CD14-positive monocyte (primary cell): Measurements from ENCODE around the gene PRKN. TPM values are rescaled to one million over a fixed set of nuclear protein-coding genes. Genes with fewer than 3 reads are reported as not detected.

Experiments
- DNase-seq, 3 donors: peaks; one replicate each; pipeline ENCODE4 v3.0.0-alpha.2; 2011 to 2022
- H2AFZ ChIP-seq: 2 replicates; pipeline ENCODE4 v1.6.0; 2012; ENCODE audit warnings: mild to moderate bottlenecking, low read depth, low read length, inconsistent platforms; ENCODE audit not compliant: insufficient read depth, poor library complexity, severe bottlenecking
- H3K27ac ChIP-seq, 2 donors: 1 replicate in 1 of 2; 2 replicates in 1 of 2; pipeline ENCODE4 v1.5.1; 2012 to 2013; ENCODE audit warnings: low read length in 2 of 2, control low read depth in 1 of 2, inconsistent platforms in 1 of 2, low read depth in 1 of 2, mild to moderate bottlenecking in 1 of 2
- H3K27me3 ChIP-seq, 2 donors: one replicate each; pipeline versions ENCODE4 v1.6.0 to v1.6.1; 2011 to 2013; ENCODE audit warnings: low read length in 2 of 2; ENCODE audit not compliant: control insufficient read depth in 2 of 2, insufficient read depth in 2 of 2
- H3K36me3 ChIP-seq, 2 donors: replicated peaks in 1 of 2; 1 replicate in 1 of 2; 2 replicates in 1 of 2; pipeline versions ENCODE4 v1.5.1 to v1.6.1; 2012 to 2013; ENCODE audit warnings: low read length in 2 of 2, control low read depth in 1 of 2, inconsistent platforms in 1 of 2, mild to moderate bottlenecking in 1 of 2; ENCODE audit not compliant: insufficient read depth in 2 of 2, control insufficient read depth in 1 of 2
- H3K4me1 ChIP-seq, 2 donors: 1 replicate in 1 of 2; 2 replicates in 1 of 2; pipeline versions ENCODE4 v1.5.1 to v1.6.1; 2012 to 2013; ENCODE audit warnings: low read length in 2 of 2, control low read depth in 1 of 2, inconsistent platforms in 1 of 2, mild to moderate bottlenecking in 1 of 2, moderate library complexity in 1 of 2; ENCODE audit not compliant: insufficient read depth in 2 of 2, control insufficient read depth in 1 of 2
- H3K4me2 ChIP-seq: replicated peaks from 2 replicates; pipeline ENCODE3; 2012; ENCODE audit warnings: low read length, moderate library complexity, mild to moderate bottlenecking; ENCODE audit not compliant: poor library complexity, severe bottlenecking; ENCODE audit errors: extremely low read depth
- H3K4me3 ChIP-seq, 3 experiments: fragments of 200-600 bp in 1 of 3; sonication (generic) in 1 of 3; replicated peaks in 1 of 3; 1 replicate in 2 of 3; 2 replicates in 1 of 3; pipeline ENCODE4 v1.5.1; 2011 to 2013; ENCODE audit warnings: low read length in 3 of 3, mild to moderate bottlenecking in 3 of 3, control low read depth in 2 of 3, low read depth in 2 of 3, inconsistent platforms in 1 of 3, moderate library complexity in 1 of 3
- H3K79me2 ChIP-seq: 2 replicates; pipeline ENCODE4 v1.6.0; 2012; ENCODE audit warnings: mild to moderate bottlenecking, control low read depth, inconsistent platforms, low read length, moderate library complexity; ENCODE audit not compliant: insufficient read depth
- H3K9ac ChIP-seq: 2 replicates; pipeline ENCODE4 v1.6.0; 2017; ENCODE audit warnings: low read length, mild to moderate bottlenecking; ENCODE audit not compliant: insufficient read depth, poor library complexity, severe bottlenecking
- H3K9me3 ChIP-seq, 2 donors: replicated peaks in 1 of 2; 1 replicate in 1 of 2; 2 replicates in 1 of 2; pipeline versions ENCODE4 v1.5.1 to v1.6.1; 2012 to 2013; ENCODE audit warnings: low read length in 2 of 2, control low read depth in 1 of 2; ENCODE audit not compliant: control insufficient read depth in 1 of 2, insufficient read depth in 1 of 2
- H4K20me1 ChIP-seq: 2 replicates; pipeline ENCODE4 v1.6.0; 2012; ENCODE audit warnings: mild to moderate bottlenecking, low read length, control low read depth, moderate library complexity; ENCODE audit not compliant: insufficient read depth
- H3K27ac Mint-ChIP-seq, 7 donors: one replicate each; pipeline ENCODE4 v1.8.0; 2020; ENCODE audit warnings: mild to moderate bottlenecking in 7 of 7, mixed read lengths in 7 of 7, moderate library complexity in 6 of 7, inconsistent platforms in 2 of 7
- H3K27me3 Mint-ChIP-seq, 3 donors: one replicate each; pipeline ENCODE4 v1.8.0; 2021 to 2022; ENCODE audit warnings: low read depth in 3 of 3, mild to moderate bottlenecking in 3 of 3, mixed read lengths in 3 of 3, moderate library complexity in 3 of 3, inconsistent platforms in 1 of 3
- H3K36me3 Mint-ChIP-seq, 2 donors: one replicate each; pipeline ENCODE4 v1.8.0; 2020; ENCODE audit warnings: mixed read lengths in 2 of 2, inconsistent platforms in 1 of 2, mild to moderate bottlenecking in 1 of 2
- H3K4me1 Mint-ChIP-seq: one replicate; pipeline ENCODE4 v1.8.0; 2020; ENCODE audit warnings: mild to moderate bottlenecking, mixed read lengths
- H3K4me3 Mint-ChIP-seq, 2 donors: one replicate each; pipeline ENCODE4 v1.8.0; 2020; ENCODE audit warnings: mild to moderate bottlenecking in 2 of 2, mixed read lengths in 2 of 2, moderate library complexity in 1 of 2
- H3K9me3 Mint-ChIP-seq, 7 donors: one replicate each; pipeline ENCODE4 v1.8.0; 2020 to 2022; ENCODE audit warnings: mixed read lengths in 7 of 7, mild to moderate bottlenecking in 6 of 7, moderate library complexity in 6 of 7, inconsistent platforms in 2 of 7
- WGBS: methylation state at CpG from one replicate; pipeline ENCODE4 v1.1.5; 2013; ENCODE audit warnings: missing lambda C conversion rate; ENCODE audit not compliant: insufficient coverage; 5-methylcytosine and 5-hydroxymethylcytosine counted together
- intact Hi-C, 2 donors: fragments of 100-400 bp; cut with micrococcal nuclease; formaldehyde crosslinking; loops; one replicate each; pipeline versions ENCODE4 v1.15.0 to v1.15.1; 2023
- polyA plus RNA-seq, 3 donors: library from polyadenylated mRNA; depleted of rRNA in 1 of 3; unstranded in 2 of 3; stranded (reverse) in 1 of 3; fragments of 300-500 nt in 2 of 3; fragments of >200 nt in 1 of 3; fragmentation: Illumina TruSeq in 2 of 3; gene quantifications; 1 replicate in 2 of 3; 2 replicates in 1 of 3; pipeline ENCODE4 v1.2.3, GENCODE V29; 2012 to 2021
- TF ChIP-seq, protein P1 (sequence below): fragments of 200-600 bp; IDR thresholded peaks from one replicate; pipeline ENCODE4 v1.8.0; 2022; ENCODE audit warnings: antibody characterized with exemption, mild to moderate bottlenecking

PRKN gene
- polyA plus RNA-seq, 3 donors: 0.19 to 0.21 TPM; not detected in 1

DNA sequence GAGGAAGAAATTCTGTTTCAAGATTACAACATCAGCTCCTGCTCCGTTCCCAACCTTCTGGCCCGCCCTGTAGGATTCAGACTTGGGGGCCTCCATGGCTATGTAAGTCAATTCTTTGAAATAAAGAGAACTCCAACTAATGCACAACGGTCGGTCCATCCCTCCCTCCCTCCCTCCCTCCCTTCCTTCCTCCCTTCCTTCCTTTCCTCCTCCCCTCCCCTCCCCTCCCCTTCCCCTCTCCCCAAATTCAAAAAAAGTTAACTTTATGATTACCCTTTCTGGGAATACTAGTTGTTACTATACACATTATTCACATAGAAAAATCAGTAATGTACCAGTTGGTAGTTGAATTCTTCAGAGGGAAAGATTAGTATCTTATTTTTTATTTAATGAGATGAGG, 1274.0 kb downstream of the PRKN start:
- Histone ChIP-seq H3K79me2 (no peaks in the 10 kb centered on the region), H2AFZ (no peak overlapping the region), H3K36me3 (no peaks in the 10 kb centered on the region), H3K4me3 (no peak overlapping the region), H4K20me1 (no peaks in the 10 kb centered on the region), H3K4me2 (no peak overlapping the region), H3K27ac (no peak overlapping the region), H3K4me1 (no peaks in the 10 kb centered on the region), H3K9ac (no peak overlapping the region), H3K9me3 (no peaks in the 10 kb centered on the region), H3K27me3 (no peaks in the 10 kb centered on the region)
- WGBS: no CpG with 5 or more reads among the region's 4 CpGs
- intact Hi-C loops: no loop called here
- Mint-ChIP-seq H3K4me1 (no peaks in the 10 kb centered on the region), H3K4me3 (no peak overlapping the region), H3K9me3 (peaks cover 2 to 13% (median 8%) of the 10 kb centered on the region in 7 donors), H3K27me3 (peaks cover 0 to 2% (median 2%) of the 10 kb centered on the region in 3 donors), H3K27ac (no peak overlapping the region), H3K36me3 (no peaks in the 10 kb centered on the region)
- TF ChIP-seq, protein P1, sequence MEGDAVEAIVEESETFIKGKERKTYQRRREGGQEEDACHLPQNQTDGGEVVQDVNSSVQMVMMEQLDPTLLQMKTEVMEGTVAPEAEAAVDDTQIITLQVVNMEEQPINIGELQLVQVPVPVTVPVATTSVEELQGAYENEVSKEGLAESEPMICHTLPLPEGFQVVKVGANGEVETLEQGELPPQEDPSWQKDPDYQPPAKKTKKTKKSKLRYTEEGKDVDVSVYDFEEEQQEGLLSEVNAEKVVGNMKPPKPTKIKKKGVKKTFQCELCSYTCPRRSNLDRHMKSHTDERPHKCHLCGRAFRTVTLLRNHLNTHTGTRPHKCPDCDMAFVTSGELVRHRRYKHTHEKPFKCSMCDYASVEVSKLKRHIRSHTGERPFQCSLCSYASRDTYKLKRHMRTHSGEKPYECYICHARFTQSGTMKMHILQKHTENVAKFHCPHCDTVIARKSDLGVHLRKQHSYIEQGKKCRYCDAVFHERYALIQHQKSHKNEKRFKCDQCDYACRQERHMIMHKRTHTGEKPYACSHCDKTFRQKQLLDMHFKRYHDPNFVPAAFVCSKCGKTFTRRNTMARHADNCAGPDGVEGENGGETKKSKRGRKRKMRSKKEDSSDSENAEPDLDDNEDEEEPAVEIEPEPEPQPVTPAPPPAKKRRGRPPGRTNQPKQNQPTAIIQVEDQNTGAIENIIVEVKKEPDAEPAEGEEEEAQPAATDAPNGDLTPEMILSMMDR: no peak
- DNase-seq: no peak

DNA sequence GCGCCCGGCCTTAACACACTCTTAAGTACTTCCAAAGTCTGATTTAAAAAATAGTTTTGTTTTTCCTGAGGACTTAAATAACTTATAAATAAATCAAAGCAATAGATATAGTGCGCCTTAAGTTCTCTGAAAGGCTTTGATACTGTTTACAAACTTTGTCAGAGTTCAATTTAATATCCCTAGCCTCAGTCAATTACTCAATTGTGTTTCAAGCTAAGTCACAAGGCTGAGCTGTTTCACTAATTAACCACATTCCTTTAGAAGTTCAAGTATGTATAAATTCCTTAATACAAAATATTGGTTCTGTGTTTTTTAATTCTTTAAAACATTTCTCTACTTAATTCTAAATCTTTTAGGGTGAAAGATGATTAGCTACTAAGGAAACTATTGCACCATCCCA, 1275.3 kb downstream of the PRKN start:
- no peaks in the 10 kb centered on the region for H4K20me1 ChIP-seq
- no peaks in the 10 kb centered on the region for H3K27me3 ChIP-seq
- H3K4me2 ChIP-seq: no peak overlapping the region
- no peaks in the 10 kb centered on the region for H3K4me1 Mint-ChIP-seq
- peaks cover 0 to 2% (median 2%) of the 10 kb centered on the region in 3 donors for H3K27me3 Mint-ChIP-seq
- TF ChIP-seq, protein P1: no peak
- no CpG with 5 or more reads among the region's 3 CpGs for WGBS
- H3K36me3 Mint-ChIP-seq: no peaks in the 10 kb centered on the region
- H3K4me3 Mint-ChIP-seq: no peak overlapping the region
- no peak overlapping the region for H3K27ac ChIP-seq
- H3K36me3 ChIP-seq: no peaks in the 10 kb centered on the region
- H3K79me2 ChIP-seq: no peaks in the 10 kb centered on the region
- no peak overlapping the region for H2AFZ ChIP-seq
- no peaks in the 10 kb centered on the region for H3K9me3 ChIP-seq
- peaks cover 2 to 13% (median 8%) of the 10 kb centered on the region in 7 donors for H3K9me3 Mint-ChIP-seq
- H3K9ac ChIP-seq: no peak overlapping the region
- no peaks in the 10 kb centered on the region for H3K4me1 ChIP-seq
- intact Hi-C loops: no loop called here
- no peak overlapping the region for H3K27ac Mint-ChIP-seq
- no peak overlapping the region for H3K4me3 ChIP-seq
- no peak for DNase-seq
